ENCODE results near the gene COL4A2.

DNA sequence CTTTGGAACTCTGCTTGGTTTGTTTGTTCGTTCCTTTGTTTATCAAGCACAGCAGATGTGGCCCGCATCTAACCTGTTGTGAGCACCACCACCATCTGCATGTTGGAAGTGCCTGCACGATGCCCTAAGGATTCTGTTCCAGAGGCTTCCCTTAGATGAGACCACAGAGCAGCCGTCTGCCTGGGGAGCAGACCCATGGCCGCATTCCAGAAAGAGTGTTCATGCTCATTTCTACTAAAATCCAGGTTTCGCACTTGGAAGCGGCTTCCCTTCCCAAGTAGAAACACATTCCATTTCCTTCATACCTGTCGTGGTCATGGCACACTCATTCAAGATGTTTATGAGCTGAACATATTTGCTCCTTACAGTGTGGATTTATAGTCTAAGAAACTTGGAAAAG lies 27.2 kb downstream of the COL4A2 start:
- TF ChIP-seq POLR2A (IDR thresholded peaks at IDR 0.05), result no peak
- TF ChIP-seq CTCF (IDR thresholded peaks at IDR 0.05), result no peak

Measured in transverse colon (tissue), 3 donors.